Measurements from ENCODE around the gene TF.
"Not testable (repeated sequence)": the region's sequence is repeated elsewhere in the genome, so short reads cannot be mapped to it uniquely, and the experiment has no call there.

Gene TF

DNA sequence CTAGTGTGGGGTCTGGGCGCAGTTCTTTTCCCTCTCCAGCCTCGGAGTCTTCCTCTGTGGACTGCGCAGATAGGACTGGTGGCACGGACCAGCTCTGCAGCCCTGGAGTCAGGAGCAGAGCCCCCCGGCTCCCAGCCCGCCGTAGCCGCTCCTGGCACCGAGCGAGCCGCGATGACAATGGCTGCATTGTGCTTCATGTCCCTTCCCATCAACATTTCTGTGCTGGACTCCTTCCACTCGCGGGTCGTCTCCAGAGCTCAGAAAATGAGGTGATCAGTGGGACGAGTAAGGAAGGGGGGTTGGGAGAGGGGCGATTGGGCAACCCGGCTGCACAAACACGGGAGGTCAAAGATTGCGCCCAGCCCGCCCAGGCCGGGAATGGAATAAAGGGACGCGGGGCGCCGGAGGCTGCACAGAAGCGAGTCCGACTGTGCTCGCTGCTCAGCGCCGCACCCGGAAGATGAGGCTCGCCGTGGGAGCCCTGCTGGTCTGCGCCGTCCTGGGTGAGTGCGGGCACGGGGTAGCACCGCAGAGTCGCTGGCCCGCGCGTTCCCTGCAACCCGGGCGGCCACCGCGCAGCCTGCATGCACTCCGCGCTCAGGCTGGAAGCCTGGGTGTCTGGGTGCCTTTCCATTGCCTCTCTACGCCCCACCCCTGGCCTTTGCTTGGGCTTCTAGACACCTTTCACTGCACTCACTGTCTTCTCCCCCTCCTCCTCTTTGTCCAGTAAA is at the start of gene TF:
Gene TF (plus strand): TSS at position 413 of the 731 bp plus-strand sequence. CDS start 48 bp downstream, at position 461.
- no peak for DNase-seq (ENCODE audit: low read depth)

DNA sequence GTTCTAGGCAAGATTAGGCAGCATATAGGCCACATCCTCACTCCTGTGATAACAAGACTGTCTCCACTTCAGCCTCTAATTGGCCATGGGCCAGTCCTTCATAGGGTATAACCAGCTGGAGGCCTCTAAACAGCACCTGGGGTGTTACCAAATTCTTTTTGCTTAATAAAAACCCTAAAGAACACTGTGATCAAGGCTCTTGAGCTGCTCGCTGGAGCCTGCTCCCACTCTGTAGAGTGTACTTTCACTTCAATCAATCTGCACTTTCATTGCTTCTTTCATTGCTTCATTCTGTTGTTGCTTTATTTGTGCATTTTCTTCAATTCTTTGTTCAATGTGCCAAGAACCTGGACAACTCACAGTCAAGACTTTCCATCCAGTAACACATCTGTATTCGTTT is 48.2 kb upstream of the TF start:
- no peak for DNase-seq (ENCODE audit: low read depth)

DNA sequence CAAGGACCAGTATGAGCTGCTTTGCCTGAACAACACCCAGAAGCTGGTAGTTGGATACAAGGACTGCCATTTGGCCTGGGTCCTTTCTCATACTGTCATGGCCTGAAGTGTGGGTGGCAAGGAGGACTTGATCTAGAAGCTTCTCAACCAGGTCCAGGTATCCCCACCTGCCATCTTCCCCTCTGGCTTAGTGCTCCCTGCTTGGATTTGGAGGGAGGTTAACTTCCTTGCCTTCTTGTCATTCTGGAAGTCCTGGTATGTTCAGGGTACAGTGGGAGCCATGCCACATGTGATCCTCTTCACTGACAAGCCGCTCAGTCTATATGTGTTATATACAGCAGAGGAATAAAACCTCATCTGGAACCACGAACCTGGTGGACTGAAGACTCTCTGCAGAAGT is 46.7 kb upstream of the TF start:
- DNase-seq (ENCODE audit: low read depth) = no peak

DNA sequence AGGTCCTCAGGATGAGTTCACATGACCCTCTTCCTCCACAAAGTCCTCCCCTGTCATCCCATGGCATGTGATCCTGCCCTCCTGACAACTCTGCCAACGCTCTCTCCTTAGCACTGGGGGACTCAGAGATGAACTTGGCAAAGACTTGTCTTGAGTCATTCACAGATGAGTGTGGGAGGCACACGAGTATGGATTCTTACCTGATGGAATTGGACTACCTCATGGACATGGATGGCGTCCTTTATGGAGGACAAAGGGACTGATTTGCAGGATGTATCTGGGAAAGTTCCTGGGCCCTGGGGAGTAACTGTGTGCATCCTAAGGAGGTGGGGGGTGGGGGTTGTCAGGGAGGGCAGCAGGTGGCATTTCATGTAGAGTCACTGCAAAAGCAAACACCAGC is 46.3 kb upstream of the TF start:
- no peak for DNase-seq (ENCODE audit: low read depth)

DNA sequence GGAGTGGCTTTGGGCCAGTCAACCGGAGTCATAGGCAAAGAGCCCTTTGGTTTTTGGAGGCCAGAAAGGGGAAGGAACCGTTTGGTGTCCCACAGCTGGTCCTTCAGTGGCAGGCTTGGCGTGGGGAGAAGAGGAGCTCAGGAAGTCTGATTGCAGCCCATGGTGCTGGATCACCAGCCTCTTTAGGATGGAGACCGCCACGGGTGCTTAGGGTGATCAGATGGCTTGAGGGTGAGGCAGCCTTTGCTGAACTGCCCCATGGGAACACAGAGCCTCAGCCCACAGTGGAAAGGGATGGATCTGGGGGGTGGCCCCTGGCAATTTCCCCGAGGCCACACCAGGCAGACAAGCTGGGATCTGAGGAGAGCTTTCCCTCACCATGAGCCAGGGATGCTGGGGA is 45.8 kb upstream of the TF start:
- no peak for DNase-seq (ENCODE audit: low read depth)

DNA sequence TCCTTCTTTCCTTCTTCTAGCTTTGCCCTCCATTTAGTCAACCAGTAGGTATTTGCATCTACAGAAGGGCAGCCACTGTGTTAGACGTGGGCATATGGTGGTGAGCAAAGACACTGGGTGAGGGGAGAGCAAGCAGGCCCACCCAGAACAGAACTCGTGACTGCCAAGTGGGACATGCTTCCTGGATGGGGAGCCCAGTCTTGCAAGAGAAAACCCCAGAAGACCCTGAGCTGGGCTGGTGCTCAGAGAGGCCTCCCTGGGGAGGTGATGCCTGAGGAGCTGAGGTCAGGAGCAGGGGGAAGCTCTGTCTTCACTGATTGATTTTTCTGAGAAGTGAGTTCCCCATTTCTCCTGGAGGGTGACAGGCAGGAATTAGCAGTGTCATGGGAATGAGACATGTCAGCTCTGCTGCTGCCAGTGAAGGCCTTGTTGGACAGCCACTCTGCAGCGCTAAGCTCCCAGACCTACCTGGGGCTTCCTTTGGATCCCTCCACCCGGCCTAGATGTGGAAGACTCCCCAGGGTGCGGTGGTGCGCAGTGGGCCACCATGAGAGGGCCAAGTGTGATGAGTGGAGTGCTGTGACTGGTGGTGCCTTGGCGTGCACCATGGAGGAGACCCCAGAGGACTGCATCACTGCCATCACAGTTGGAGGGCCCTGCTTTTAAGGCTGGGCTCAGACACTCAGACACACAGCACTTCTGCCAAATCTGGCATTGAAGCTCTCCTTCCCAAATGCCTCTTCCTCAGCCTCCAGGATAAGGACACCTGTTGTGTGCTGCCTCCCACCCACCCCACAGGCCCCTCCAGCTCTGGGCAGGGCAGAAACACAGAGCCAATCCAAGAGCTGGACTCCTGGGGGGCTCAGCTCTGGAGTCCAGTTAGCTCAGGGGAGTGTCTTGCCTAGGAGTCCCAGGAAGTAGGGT is 44.5 kb upstream of the TF start:
- no peak for DNase-seq (ENCODE audit: low read depth)

DNA sequence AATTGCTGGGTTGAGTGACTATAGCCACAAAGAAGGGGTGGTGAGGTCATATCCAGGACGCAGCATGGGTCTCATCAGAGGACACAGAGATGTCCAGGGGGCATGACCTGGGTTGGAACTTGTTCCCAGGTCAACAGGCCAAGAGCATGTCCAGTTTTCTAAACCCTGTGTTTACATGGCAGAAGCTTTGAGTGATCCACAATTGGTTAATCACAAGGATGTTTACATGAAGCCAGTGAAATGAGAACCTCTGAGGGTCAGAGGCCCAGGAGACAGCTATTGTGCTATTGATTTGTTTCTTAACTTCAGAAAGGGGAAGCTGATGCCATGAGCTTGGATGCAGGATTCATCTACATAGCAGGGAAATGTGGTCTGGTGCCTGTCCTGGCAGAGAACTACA is 42.3 kb upstream of the TF start:
- no peak for DNase-seq (ENCODE audit: low read depth)

DNA sequence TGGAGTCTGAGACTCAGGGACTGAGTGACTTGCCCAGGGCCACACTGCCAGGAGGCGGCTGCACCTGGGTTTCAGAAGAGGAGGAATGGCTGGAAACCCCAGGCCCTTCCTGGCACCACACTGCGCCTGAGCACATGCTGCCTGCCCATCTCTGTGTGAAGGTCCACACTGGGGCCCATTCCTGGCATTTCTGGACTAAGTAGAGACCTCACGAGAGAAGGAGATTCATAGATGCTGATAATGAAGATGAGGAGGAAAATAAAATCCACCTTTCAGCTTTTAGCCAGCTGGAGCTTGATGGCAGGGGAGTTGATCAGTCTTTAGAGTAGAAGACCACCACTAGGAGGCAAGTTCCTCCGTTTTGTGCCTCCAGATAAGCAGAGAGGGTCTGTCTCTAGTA is 40.2 kb upstream of the TF start:
- DNase-seq (ENCODE audit: low read depth) = no peak

DNA sequence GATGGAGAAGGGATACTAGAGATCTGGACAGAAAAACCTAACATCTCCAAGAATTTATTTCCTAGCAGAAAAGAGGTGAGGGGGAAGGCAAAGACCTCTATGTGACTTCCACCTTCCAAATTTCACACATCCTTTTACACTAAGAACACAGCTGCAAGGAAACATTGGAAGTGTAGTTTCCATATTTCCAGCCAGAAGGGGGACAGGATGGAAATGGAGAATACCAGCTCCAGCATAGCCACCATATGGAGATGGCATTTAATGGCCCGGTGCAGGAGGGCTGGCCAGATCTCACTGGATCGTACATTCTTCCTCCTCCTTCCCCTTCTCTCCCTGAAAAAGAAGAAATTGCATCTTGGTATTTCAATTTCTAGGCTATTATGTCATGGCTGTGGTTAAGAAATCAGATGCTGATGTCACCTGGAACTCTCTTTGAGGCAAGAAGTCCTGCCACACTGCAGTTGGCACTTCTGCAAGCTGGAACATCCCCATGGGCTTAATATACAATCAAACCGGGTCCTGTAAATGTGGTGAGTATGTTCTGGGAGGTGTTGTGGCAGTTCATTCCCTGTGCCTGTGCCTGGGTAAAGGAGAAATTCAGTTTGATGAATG is 36.9 kb upstream of the TF start:
- DNase-seq (ENCODE audit: low read depth) = no peak

DNA sequence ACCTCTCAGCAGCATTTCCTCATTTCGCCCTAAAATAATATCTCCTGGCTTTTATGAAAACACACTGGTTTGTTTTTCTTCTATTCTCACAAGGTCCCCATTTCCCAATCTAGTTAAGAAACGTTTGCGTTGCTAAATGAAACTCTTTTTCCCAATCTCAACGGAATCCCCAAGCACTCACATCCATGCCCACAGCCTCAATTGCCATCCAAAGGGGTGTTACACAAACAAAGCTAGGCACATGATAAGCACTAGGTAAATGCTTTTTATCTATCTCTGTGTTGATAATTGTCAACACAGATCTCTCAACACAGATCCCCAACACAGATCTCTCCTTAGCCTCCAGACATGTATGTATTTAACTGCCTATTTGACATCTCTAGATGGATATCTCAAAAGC is 35.2 kb upstream of the TF start:
- DNase-seq (ENCODE audit: low read depth) = no peak

DNA sequence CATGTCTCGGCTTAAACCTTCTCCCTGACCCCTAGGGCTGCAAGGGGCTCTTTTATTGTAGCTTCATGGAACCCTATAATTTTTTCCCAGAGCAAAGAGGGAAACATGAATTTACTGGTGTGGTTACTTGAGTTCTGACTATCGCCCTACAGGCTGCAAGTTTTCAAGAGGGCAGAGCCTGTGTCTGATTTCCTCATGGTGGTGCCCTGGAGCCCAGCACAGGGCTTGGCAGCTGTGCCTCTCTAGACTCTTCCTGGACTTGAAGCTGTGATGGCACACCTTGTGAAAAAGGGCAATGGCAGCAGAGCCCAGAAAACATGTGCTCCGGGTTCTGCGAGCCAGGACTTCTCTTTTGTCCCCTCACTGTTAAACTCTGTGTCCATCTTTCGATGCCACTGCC is 34.2 kb upstream of the TF start:
- DNase-seq (ENCODE audit: low read depth) = no peak

DNA sequence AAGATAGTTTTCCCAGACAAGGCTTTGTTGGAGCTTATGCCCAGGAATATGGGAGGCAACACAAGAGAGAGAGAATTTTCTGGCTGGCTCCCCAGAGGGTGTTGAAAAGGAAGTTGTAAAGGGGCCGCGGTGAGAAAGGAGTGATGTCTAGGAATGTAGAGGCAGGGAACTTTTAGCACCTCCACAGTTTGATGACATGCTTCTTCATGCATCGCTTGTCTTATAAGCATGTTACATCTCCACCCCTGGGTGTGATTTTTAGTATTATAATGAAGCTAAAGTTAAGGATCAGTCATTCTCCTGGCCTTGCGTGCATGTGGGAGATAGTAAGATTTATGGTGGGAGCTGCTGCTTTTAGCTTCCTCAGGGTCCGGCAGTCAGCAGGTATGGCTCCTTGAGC is 32.8 kb upstream of the TF start:
- no peak for DNase-seq (ENCODE audit: low read depth)

DNA sequence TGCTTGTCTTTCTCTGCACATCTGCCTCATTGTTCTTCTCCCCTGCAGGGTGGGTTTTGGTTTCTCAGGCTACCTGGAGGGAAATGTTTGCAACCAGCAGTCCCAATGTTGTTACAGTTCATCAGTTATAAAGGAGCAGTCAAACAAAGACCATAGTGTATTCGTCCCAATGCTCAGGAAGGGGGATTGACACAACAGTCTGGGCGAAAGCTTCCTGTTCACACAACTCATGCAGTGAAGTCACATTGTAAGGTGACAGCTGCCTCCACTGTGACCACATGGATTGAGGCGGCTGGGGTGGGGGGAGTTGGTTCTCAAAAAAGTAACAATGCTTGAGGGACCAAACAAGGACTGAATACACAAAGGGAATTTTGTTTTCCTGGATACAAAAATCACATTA is 28.8 kb upstream of the TF start:
- DNase-seq (ENCODE audit: low read depth) = no peak

DNA sequence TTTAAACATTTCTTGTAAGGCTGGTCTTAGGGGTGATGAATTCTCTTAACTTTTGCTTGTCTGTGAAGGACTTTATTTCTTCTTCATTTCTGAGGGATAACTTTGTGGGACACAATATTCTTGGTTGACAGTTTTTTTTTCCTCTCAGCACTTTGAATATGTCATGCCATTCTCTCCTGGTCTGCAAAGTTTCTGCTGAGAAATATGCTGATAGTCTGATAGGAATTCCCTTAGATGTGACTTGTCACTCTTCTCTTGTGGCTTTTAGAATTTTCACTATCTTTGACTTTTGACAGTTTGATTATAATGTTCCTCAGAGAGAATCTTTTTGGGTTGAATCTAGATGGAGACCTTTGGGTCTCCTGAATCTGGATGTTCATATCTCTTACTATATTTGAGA is 23.3 kb upstream of the TF start:
- DNase-seq (ENCODE audit: low read depth) = no peak

DNA sequence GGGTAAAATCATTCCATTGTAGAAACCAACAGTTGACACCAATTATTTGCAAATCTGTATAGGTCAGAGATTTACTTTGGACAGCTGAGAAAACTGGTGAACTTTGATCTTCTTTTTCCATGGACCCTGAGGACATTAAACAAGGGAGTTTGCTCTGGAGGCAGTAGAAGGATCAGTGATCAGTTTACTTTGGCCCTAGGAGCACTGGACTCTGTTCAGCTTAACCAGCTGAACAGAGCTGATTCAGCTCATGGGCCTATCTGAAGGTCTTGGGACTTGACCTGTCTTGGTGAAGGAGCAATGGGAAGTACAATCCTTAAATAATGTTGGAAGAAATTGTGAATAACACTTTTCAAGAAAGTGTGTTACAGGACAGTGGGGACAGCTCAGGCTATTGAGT is 15.2 kb upstream of the TF start:
- no peak for DNase-seq (ENCODE audit: low read depth)

DNA sequence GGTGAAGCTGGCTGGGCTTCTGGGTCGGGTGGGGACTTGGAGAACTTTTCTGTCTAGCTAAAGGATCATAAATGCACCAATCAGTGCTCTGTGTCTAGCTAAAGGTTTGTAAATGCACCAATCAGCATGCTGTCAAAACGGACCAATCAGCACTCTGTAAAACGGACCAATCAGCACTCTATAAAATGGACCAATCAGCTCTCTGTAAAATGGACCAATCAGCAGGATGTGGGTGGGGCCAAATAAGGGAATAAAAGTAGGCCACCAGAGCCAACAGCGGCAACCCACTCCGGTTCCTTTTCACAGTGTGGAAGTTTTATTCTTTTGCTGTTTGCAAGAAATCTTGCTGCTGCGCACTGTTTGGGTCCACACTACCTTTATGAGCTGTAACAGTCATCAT is 14.0 kb upstream of the TF start:
- DNase-seq (ENCODE audit: low read depth) = not testable (repeated sequence)

DNA sequence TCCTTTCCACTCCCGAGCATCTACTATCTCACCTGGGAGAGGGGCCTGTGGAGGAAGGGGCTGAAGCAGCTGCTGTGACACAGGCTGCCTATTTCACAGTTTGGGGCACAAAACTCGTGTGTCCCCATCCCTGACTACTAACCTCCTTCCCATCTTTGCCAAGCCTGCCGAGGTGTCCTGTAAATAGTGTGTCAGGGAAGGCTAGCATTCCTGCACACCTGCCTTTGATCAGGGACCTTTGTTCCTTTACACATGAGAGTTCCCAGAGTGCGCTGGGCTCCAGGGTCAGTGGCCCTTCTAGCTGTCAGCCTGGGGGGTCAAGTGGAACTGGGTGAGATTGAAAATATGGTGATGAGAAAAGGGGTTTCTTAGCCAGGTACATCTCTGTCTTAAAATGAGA is 13.0 kb upstream of the TF start:
- no peak for DNase-seq (ENCODE audit: low read depth)

DNA sequence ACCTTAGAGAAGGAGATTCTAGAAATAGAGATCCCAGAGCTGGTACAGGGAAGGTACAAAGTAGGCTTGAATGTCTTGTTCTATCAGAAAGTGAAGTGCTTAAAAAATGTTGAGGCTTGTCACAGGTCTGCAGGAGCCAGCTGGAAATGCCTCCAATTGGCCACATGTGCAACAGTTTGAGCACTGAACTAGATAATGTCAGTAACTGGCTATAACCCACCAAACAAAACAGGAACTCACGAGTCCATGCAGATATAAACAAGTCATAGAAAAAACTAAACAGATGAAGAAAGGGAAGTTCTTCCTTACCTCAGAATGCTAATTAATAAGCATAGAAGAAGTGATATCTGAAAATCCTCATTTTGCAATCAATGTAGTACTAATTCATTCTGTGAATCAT is 11.9 kb upstream of the TF start:
- DNase-seq (ENCODE audit: low read depth) = no peak

DNA sequence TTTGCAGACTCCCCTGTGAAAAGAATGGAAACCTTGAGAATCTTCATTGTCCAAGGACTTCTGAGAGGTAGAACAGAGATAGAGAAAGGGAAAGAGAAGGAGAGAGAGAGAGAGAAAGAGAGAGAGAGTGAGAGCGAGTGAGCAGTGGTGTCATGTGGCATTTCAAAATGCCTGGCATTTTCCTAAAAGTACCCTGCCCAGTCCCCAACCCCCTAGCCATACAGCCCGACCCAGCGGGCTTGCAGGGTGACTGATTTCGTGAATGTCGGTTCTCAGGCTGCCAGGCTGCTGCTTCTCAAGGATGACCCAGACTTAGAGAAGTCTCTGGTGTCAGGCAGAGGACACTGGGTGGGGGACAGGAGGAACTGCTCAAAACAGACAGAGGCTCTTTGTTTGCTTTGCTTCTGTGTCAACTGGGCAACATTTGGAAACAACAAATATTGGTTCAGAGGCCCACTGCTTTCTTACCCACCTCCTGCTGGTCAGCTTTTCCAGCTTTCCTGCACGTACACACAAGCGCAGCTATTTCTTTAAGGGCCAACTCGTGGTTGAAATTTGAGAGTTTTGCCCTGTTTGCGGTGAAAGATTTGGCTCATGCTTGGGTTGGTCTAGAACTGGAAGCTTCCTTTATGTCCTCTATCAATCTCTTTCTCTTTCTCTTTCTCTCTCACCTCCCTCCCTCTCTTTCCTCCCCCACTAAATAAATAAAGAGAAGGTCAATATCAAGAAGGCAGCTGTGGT is 3.7 kb upstream of the TF start:
- DNase-seq (ENCODE audit: low read depth) = no peak

DNA sequence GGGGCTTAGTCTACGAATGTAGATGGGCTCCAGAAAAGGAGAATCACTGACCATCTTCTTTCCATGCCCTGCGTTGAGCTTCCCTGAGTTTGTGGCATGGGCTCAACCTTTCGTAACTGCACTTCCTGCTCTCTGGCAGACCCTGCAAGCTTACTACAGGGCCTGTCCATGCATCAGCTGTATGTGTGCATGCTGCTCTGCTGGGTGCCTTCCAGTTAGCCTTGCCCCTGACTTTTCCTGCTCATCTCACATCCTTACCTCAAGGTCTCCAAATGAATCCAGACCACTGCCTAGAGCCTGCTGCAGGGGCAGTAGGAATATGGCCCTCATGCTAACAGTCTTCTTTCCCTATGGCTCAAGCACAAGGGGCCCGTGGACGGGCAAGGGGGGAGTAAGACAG is 2.0 kb upstream of the TF start:
- no peak for DNase-seq (ENCODE audit: low read depth)

DNA sequence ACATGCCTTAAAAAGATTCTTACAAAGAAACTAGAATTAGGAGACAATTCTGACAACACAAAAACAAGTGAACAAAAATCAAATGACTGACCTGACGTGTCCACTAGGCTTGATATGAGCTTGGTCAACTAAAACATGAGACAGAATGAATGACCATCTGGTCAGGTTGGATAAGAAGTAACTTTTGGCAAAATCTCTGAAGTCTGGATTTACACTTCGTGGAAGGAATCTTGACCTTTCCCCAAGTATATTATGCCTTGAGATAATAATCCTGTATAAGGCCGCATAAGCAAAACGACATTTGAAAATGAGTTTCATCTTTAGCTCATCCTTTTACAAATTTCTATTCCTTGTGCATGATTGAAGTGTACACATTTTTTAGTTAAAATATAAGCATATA is 1.1 kb upstream of the TF start:
- DNase-seq (ENCODE audit: low read depth) = no peak

DNA sequence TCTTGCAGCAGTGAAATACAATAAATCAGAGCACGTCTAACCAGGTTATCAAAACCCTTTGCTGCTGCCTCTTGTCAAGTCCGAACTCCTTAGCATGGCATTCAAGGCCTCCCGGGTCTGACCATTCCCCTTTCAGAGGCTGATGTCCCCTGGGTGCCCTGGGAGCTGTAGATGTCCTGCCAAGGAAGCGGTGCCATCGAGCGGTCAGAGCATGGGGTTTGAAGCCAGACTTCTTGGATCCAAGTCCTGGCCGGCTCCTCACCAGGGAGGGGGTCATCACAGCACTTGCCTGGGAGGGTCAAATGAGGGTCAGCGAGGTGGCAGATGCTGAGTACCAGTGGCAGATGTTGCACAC is 496 bp downstream of the TF start:
- no peak for DNase-seq (ENCODE audit: low read depth)

DNA sequence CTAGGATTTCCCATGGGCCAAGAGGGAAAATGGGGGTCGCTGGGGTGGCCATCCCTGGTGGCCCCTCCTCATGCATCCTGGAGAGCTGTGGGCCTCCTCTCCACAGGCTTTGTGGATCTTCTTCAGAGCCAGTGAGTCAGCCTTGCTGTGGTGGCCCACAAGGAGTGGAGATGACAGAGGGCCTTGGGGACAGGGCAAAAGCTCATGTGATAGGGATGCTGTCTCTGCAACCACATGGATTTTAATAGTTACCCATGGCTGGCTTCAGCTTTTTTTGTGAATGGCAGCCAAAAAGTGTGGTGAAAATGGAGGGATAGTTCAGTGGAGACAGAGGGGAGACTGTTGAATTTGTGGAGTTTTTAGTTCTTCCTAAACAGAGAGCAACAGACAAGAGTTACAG is 1.2 kb downstream of the TF start:
- DNase-seq (ENCODE audit: low read depth) = no peak

Measured in activated T-cell treated with anti-CD3 and anti-CD28 coated beads for 48 hours (primary cell).